Limb (tissue), 2 donors: Measurements from ENCODE around the gene TRPC4AP.

Experiments used
- DNase-seq, 2 donors: peaks; one replicate each; pipeline ENCODE4 v3.0.0-alpha.2; 2016; ENCODE audit errors: extremely low spot score in 2 of 2

The TRPC4AP gene

GRCh38 chr20:34987288-34988190 is 105.1 kb downstream of the TRPC4AP start:
- peak in 1 of 2 donors; percentile 56 for DNase-seq

- DNase-seq: no peak
Measured at GRCh38 chr20:34986311-34987287, 106.0 kb downstream of the TRPC4AP start.

- no peak for DNase-seq
Measured at GRCh38 chr20:34985461-34986310, 106.9 kb downstream of the TRPC4AP start.

GRCh38 chr20:34984756-34985261 is 107.8 kb downstream of the TRPC4AP start:
- DNase-seq: no peak

- DNase-seq: no peak
Measured at GRCh38 chr20:34983995-34984735, 108.4 kb downstream of the TRPC4AP start.

- no peak for DNase-seq
Measured at GRCh38 chr20:34983089-34983820, 109.4 kb downstream of the TRPC4AP start.

GRCh38 chr20:34982270-34983088 is 110.1 kb downstream of the TRPC4AP start:
- DNase-seq: no peak

- no peak for DNase-seq
Measured at GRCh38 chr20:34980543-34981233, 111.9 kb downstream of the TRPC4AP start.

- peak in 1 of 2 donors; percentile 51 for DNase-seq
Measured at GRCh38 chr20:34979366-34980153, 113.0 kb downstream of the TRPC4AP start.

- peak in 1 of 2 donors; percentile 13 for DNase-seq
Measured at GRCh38 chr20:34978092-34978744, 114.4 kb downstream of the TRPC4AP start.

GRCh38 chr20:34977365-34978091 is 115.1 kb downstream of the TRPC4AP start:
- no peak for DNase-seq

- DNase-seq: no peak
Measured at GRCh38 chr20:34976286-34976685, 116.3 kb downstream of the TRPC4AP start.

- DNase-seq: no peak
Measured at GRCh38 chr20:34974246-34974645, 118.4 kb downstream of the TRPC4AP start.

- no peak for DNase-seq
Measured at GRCh38 chr20:34971561-34972235, 120.9 kb downstream of the TRPC4AP start.

- DNase-seq: no peak
Measured at GRCh38 chr20:34970846-34971560, 121.6 kb downstream of the TRPC4AP start.
